Kidney (tissue), 14 donors: ENCODE measurements around the gene SNX2. TPM values are rescaled to one million over a fixed set of nuclear protein-coding genes. Genes with fewer than 3 reads are reported as not detected.

Experiments
- DNase-seq, 5 donors: peaks; one replicate each; pipeline ENCODE4 v3.0.0-alpha.2; 2013 to 2020
- FAIRE-seq: peaks from 2 replicates; lab custom pipeline; 2012; peaks lifted over from hg19 to GRCh38; lab: Jason Lieb, UNC
- H3K27ac ChIP-seq, 2 donors: one replicate each; pipeline ENCODE4 v1.7.0; 2013; ENCODE audit warnings: low read depth in 2 of 2, low read length in 2 of 2, inconsistent platforms in 1 of 2
- H3K27me3 ChIP-seq: one replicate; pipeline ENCODE4 v1.7.1; 2013; ENCODE audit warnings: low read length, inconsistent platforms; ENCODE audit not compliant: control insufficient read depth, insufficient read depth
- H3K36me3 ChIP-seq, 3 donors: one replicate each; pipeline versions ENCODE4 v1.7.0 to v1.7.1; 2013; ENCODE audit warnings: low read length in 3 of 3, control low read depth in 1 of 3, inconsistent platforms in 1 of 3; ENCODE audit not compliant: insufficient read depth in 3 of 3, control insufficient read depth in 2 of 3
- H3K4me1 ChIP-seq, 3 donors: one replicate each; pipeline versions ENCODE4 v1.7.0 to v1.7.1; 2013; ENCODE audit warnings: low read length in 3 of 3, inconsistent platforms in 1 of 3, low read depth in 1 of 3; ENCODE audit not compliant: control insufficient read depth in 2 of 3, insufficient read depth in 2 of 3
- H3K4me3 ChIP-seq, 3 donors: one replicate each; pipeline versions ENCODE4 v1.7.0 to v1.8.1; 2013; ENCODE audit warnings: low read length in 3 of 3, control low read depth in 1 of 3, inconsistent platforms in 1 of 3
- H3K9ac ChIP-seq, 3 donors: one replicate each; pipeline versions ENCODE4 v1.7.0 to v1.7.1; 2013; ENCODE audit warnings: low read length in 3 of 3, control low read depth in 1 of 3, inconsistent platforms in 1 of 3
- H3K9me3 ChIP-seq, 3 donors: one replicate each; pipeline versions ENCODE4 v1.7.0 to v1.7.1; 2013; ENCODE audit warnings: low read length in 3 of 3, control low read depth in 1 of 3, inconsistent platforms in 1 of 3; ENCODE audit not compliant: control insufficient read depth in 2 of 3, insufficient read depth in 1 of 3
- CTCF ChIP-seq: IDR thresholded peaks from 3 replicates; pipeline ENCODE4 v1.5.1; 2012; ENCODE audit warnings: mild to moderate bottlenecking, moderate library complexity, borderline replicate concordance; ENCODE audit not compliant: insufficient read depth; ENCODE audit errors: extremely low read depth
- intact Hi-C: fragments of 100-400 bp; cut with DNase I; formaldehyde crosslinking; loops from one replicate; pipeline ENCODE4 v1.11.1; 2022
- polyA plus RNA-seq: library from polyadenylated mRNA; stranded (reverse); fragments of 350-450 nt; fragmentation: Illumina TruSeq; extraction: RNeasy Lipid Tissue Mini Kit (QIAGEN cat#74804); gene quantifications from one replicate; pipeline ENCODE4 v1.2.3, GENCODE V29; 2014; ENCODE audit warnings: low read depth, low replicate concordance; ENCODE audit not compliant: insufficient read depth
- total RNA-seq: library from RNA; stranded (reverse); fragmentation: NEBNext Ultra II Directional; extraction: Animal tissue kit (Norgen Biotek cat#: 25700); gene quantifications from one replicate; pipeline ENCODE4 v1.2.1, GENCODE V29; 2021
- donor health status: control.
- donor health status: control.
- donor health status: control.
- donor health status: control.
- donor health status: control.
- donor health status: DM: yes; HTN: yes; CAD: no.
- donor health status: Normal renal cell carcinoma (clear cell type).

The SNX2 gene
- total and polyA plus RNA-seq, 2 donors from 2014 or later = 75.8 to 81.3 TPM

GRCh38 chr5:122738088-122738487, 36.8 kb upstream of the SNX2 start:
- peaks cover 0 to 4% (median 2%) of the 10 kb centered on the region in 3 donors for H3K9me3 ChIP-seq
- no peak for FAIRE-seq
- H3K27me3 ChIP-seq = no peaks in the 10 kb centered on the region
- DNase-seq = no peak
- intact Hi-C loops = no loop called here
- H3K27ac ChIP-seq = no peak overlapping the region
- TF ChIP-seq CTCF = no peak
- no peak overlapping the region for H3K9ac ChIP-seq
- no peaks in the 10 kb centered on the region for H3K4me1 ChIP-seq
- H3K4me3 ChIP-seq = no peak overlapping the region
- no peaks in the 10 kb centered on the region for H3K36me3 ChIP-seq

DNA sequence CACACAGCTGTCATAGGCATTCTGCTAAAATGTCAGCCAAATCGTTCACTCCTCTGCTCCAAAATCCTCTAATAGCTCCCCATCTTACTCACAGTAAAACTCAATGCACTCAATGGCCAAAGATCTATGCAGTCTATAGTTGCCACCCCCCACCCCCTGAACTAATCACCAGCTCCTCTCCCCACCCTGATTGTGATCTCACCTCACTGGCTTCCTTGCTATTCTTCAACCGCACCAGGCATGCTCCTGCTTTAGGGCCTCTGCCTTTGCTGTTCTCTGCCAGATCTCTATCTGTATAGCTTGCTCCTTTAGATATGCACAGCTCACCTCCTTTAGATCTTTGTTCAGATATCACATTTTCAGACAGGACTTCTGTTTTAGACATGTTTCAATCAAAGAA, 33.2 kb upstream of the SNX2 start:
- Histone ChIP-seq H3K27me3 (no peaks in the 10 kb centered on the region), H3K9ac (no peak overlapping the region), H3K36me3 (no peaks in the 10 kb centered on the region), H3K9me3 (no peaks in the 10 kb centered on the region), H3K4me3 (no peak overlapping the region), H3K27ac (no peak overlapping the region), H3K4me1 (no peaks in the 10 kb centered on the region)
- no peak for TF ChIP-seq CTCF
- no peak for FAIRE-seq
- intact Hi-C loops = no loop called here
- DNase-seq = no peak

DNA sequence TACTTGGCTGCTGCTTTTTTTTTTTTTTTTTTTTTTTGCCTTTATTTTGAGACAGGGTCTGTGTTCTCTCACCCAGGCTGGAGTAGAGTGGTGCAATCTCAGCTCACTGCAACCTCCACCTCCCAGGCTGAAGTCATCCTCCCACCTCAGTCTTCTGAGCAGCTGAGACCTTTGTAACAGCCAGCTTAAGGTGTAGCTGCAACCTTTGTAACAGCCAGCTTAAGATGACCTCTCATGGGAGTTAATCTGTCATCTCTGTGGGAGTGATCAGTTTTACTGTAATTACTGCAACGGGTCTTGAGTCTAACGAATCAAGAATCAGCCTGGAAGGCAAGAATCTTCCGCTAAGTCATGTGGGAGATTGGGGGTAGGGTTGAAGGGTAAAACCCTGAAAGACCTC, 31.6 kb upstream of the SNX2 start:
- no peak for FAIRE-seq
- no peaks in the 10 kb centered on the region for H3K4me1 ChIP-seq
- H3K9me3 ChIP-seq = no peaks in the 10 kb centered on the region
- no peak overlapping the region for H3K4me3 ChIP-seq
- H3K27ac ChIP-seq = no peak overlapping the region
- no peaks in the 10 kb centered on the region for H3K36me3 ChIP-seq
- TF ChIP-seq CTCF = no peak
- no peaks in the 10 kb centered on the region for H3K27me3 ChIP-seq
- DNase-seq = peak in 1 of 5 donors; percentile 27
- intact Hi-C loops = no loop called here
- no peak overlapping the region for H3K9ac ChIP-seq

GRCh38 chr5:122745597-122745996, 29.3 kb upstream of the SNX2 start:
- intact Hi-C loops = no loop called here
- FAIRE-seq = no peak
- no peak overlapping the region for H3K4me3 ChIP-seq
- H3K4me1 ChIP-seq = no peaks in the 10 kb centered on the region
- no peak for TF ChIP-seq CTCF
- H3K9ac ChIP-seq = no peak overlapping the region
- H3K27me3 ChIP-seq = no peaks in the 10 kb centered on the region
- DNase-seq = no peak
- no peaks in the 10 kb centered on the region for H3K9me3 ChIP-seq
- H3K36me3 ChIP-seq = no peaks in the 10 kb centered on the region
- no peak overlapping the region for H3K27ac ChIP-seq
